ENCODE measurements around the gene MRNIP.

DNA sequence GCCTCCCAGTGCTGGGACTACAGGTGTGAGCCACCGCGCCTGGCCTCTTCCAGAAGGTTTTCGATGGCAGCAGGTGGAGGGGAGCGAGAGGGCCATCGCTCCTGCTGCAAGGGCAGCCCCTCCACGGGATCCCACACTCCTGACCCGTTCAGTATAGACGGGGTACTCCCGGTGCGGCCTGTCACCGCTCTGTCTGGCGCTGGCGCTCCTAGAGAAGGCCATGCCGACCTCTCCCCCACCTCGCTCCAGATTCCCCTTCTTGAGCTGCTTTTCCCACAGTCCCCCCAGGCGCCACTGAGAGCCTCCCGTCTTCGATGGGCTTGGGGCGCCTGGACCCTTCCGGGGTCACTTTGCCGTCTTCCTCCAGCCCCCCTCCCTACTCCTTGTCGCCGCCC, 42.2 kb downstream of the MRNIP start:
- TF ChIP-seq, protein P1, sequence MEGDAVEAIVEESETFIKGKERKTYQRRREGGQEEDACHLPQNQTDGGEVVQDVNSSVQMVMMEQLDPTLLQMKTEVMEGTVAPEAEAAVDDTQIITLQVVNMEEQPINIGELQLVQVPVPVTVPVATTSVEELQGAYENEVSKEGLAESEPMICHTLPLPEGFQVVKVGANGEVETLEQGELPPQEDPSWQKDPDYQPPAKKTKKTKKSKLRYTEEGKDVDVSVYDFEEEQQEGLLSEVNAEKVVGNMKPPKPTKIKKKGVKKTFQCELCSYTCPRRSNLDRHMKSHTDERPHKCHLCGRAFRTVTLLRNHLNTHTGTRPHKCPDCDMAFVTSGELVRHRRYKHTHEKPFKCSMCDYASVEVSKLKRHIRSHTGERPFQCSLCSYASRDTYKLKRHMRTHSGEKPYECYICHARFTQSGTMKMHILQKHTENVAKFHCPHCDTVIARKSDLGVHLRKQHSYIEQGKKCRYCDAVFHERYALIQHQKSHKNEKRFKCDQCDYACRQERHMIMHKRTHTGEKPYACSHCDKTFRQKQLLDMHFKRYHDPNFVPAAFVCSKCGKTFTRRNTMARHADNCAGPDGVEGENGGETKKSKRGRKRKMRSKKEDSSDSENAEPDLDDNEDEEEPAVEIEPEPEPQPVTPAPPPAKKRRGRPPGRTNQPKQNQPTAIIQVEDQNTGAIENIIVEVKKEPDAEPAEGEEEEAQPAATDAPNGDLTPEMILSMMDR (IDR thresholded peaks at IDR 0.05; ENCODE audit: low read length) = no peak
- no peak for TF ChIP-seq EZH2 (IDR thresholded peaks at IDR 0.05; ENCODE audit: borderline replicate concordance, low read length)

Measured in OCI-LY1 (cell line).